Measurements from ENCODE around the gene SLC51A.
A peak's percentile ranks its signal among the peaks of the same experiment; 100 is the strongest.
"Not testable (repeated sequence)": the region's sequence is repeated elsewhere in the genome, so short reads cannot be mapped to it uniquely, and the experiment has no call there.

Gene SLC51A

DNA sequence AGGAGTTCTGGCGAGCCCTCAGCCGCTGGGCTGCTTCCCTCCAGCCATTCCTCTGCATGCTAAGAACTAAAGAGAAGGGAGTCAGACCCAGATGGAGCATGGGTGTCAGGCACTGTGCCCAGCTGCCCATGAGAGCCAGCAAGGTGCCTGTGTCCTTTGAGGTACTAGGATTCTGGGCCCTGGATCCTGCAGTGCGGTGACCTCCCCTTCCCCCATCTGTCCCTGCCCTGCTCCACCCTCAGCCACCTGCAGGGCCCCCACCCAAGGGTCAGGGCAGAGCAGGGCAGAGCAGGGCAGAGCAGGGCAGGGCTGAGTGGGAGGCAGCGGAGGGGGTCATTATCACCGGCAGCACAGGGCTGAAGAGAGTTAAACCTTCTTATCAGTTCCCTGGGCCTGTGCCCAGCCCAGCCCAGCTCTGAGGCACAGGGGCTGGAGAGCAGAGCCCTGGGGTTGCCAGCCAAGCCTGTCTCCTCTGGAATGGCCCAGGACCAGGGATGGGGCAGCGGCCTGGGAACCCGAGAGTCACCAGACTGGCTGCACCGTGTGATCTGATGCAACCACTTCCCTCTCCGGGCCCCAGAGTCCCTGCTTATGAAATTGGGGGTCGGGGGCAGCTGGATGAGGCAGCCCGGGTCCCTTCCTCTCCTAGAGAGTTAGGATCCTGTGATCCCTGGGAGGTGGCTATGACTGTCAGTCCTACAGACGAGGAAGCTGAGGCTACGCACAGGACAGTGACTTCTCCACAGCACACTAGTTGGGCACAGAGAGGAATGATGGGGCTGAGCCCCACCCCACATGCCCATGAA, 22.4 kb upstream of the SLC51A start:
- DNase-seq, result peak; percentile 30

DNA sequence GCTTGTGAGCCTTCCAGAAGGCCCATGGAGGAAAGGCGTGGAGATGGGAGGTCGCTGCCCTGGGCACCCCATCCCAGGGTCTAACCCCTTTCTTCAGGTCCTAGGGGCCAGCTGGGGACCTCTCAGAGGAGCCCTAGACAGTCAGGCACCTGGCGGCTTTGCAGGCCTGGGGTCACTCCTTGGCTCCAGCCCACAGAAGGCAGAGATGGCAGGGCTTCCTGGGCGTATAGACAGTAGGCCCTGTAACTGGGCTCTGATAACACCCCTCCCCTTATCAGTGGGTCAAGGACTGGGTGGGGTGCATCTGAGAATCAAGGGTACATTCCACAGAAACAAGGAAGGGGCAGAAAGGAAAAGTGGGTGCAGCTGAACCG, 21.8 kb upstream of the SLC51A start:
- no peak for DNase-seq

DNA sequence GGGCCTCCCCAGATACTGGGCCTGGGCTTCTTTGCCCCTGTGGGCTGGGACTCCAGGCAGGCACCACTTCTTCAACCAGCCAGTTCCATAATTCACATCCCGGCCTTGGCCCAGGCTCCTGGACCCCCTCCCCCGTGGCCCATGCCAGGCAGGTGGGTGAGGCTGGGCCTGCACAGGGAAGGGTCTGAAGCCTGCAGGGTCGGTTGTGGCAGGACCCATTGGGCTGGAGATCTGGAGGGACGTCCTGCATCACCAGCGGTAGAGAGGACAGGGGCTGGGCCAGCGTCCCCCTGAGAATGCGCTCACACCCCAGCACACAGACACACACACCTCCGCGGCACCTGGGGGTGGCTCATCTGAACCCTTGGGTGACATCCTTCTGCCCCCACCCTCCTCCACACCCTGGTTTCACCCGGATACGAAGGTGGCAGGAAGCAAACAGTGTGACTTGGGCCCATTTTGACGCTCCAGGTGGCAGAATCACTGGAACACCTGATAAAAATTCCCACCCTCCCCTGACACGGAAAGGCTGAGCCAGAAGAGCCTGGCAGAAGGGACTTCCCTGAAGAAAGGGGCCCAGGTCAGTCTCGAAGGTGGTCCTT, 20.6 kb upstream of the SLC51A start:
- no peak for DNase-seq

DNA sequence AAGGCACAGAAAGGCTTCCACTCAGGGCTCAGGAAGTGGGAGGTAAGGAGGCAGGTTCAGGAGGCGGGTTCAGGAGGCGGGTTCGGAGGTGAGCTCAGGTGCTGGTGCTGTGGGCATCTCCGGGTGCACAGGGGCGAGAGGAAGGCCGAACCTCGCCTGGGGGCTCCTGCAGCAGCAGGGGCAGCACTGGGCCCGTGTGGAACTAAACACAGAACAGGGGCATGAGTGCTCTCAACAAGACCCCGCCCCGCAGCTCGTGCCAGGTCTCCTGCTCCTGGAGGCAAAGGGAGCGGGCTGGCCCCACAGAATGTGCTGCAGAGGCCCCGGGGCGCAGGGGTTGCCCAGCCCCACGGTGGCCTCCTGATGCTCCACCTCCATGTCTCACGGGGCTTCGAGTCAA, 18.8 kb upstream of the SLC51A start:
- no peak for DNase-seq

DNA sequence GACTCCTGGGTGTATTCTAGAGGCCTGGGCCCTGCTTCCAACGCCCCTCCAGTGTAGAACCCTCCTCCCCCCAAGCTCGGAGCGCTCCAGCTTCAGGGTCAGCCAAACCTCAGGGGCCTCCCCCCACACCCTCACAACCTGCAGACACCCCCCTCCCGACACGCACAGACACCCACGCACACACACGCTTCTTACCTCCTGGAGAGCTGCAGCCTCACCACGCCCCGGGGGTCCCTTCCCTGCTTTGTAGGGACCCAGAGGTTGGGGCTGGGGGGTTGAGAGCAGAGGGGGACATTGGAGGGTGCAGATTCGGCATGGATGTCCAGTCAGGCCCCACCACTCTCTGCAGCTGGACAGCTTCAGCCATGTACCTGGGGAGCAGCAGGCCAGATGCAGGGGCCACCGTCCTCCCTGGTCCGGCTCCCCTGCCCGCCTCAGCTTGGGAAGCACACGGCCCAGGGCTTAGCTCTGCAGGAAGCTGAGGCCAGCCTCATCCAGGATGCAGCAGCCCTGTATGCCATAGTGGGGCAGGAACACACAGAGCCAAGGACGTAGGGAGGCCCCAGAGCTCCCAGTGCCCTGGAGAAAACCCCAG, 18.2 kb upstream of the SLC51A start:
- no peak for DNase-seq

DNA sequence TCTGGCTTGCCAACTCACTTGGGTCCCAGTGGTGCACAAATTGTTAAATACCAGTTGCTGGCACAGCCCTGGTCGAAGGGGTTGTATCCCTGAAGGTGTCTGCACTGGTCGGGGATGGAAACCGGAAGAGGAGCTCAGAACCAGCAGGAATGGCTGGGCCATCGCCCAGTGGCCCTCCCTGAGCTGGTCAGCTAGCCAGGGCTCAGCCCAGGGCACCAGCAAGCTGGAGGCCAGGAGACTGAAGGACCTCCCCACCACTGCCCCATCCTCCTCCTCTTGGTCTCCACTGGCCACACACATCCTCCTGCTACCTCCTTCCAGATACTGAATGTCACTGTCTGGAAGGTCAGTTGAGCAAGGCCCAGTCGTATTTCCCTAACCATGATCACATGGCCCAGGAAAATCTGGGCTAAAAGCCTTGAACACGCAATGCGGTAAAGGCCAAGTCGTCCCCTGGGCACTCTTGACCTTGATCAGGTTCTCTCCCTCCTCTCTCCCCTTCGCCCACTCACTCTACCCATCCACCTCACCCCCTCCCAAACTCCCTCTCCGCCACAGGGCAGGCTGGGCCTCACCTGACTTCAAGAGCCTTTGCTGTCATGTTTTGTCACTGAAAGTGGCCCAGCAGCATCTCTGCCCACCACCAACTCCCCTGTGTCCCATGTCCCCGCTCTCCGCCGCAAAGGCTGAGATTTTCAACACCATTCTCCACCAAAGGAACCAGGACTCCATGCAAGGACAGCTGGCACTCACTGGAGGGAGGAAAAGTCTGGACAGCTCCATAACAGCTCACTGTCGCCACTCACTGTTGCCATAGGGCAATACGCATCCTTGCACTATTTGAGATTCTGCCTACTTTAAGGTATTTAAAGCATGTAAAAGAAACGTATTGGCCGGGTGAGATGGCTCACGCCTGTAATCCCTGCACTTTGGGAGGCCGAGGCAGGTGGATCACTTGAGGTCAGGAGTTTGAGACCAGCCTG, 17.3 kb upstream of the SLC51A start:
- DNase-seq, result no peak

DNA sequence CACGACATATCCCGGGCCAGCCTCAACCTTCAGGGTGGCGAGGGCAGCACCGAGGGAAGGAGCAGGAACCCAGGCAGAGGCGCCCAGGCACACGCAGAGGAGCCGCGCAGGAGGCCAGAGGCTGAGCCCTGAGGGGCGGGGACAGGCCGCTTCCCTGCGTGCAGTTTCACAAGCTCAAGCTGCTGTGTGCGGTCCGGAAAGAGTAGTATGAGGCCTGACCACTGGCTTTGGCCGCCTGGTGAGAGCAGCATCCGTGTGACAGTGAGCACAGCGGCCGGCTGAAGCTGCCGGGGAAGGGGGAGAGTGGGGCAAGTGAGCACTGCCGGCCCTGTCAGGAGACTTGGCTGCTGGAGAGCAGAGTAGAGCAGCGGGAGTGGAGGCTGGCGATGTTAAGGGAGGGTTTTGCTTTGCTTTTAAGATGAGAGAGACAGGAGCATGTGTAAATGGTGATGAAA, 13.8 kb upstream of the SLC51A start:
- DNase-seq, result no peak

DNA sequence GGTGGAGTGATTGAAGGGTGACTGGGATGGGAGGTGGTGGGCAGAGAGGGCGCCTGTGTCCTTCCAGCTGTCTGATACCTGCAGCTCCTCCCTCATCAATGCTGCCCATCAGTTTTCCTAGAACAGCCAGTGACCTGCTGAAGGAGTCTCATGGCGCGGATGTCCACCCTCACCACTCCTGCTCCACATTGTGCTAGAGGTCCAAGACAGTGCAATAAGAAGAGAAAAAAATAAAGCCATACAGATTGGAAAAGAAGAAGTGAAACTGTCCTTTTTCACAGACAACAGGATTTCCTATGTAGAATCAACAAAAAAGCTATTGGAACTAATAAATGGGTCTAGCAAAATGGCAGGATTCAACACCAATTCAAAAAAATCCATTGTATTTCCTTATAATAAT, 12.5 kb upstream of the SLC51A start:
- no peak for DNase-seq

DNA sequence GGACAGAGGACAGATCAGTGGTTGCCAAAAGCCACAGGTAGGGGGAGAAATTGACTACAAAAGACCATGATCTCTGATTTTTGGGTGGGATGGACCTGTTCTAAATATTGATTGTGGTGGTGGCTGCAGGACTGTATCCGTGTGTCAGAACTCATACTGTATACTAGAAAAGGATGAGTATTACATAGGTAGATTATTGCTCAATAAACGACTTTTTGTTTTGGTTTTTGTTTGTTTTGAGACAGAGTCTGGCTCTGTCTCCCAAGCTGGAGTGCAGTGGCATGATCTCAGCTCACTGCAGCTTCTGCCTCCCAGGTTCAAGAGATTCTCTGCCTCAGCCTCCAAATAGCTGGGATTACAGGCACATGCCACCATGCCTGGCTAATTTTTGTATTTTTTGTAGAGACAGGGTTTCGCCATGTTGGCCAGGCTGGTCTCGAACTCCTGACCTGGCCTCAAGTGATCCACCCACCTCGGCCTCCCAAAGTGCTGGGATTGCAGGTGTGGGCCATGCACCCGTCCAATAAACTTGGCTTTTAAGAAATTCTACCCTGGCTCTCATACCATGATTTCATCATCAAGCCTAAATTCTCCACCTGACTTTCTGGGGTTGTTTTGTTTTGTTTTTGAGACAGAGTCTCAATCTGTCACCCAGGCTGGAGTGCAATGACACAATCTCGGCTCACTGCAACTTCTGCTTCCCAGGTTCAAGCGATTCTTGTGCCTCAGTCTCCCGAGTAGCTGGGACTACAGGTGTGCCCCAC, 10.7 kb upstream of the SLC51A start:
- DNase-seq, result not testable (repeated sequence)

DNA sequence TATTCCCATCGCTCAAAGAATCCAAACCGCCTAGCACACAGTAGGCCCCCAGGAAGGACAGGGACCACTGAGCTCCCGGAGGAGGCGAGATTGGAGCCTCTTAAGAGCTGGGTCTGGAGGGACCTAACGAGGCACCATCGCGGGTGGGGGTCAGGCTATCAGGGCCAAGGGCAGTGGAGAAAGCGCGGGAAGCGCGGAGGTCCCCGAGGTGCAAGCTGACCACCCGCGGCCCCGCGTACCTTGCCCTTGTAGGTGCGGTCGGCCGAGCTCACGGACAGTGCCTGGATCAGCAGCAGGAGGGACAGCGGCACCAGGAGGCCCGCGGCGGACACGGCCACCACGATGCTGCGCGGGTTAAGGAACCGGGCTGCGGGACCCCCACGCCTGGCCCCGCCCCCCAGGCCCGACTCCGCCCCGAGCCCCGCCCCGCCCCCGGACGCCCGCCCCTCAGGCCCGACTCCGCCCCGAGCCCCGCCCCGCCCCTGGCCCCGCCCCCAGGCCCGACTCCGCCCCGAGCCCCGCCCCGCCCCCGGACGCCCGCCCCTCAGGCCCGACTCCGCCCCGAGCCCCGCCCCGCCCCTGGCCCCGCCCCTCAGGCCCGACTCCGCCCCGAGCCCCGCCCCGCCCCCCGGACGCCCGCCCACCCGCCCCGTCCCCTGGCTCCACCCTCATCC, 9.0 kb upstream of the SLC51A start:
- DNase-seq, result no peak

DNA sequence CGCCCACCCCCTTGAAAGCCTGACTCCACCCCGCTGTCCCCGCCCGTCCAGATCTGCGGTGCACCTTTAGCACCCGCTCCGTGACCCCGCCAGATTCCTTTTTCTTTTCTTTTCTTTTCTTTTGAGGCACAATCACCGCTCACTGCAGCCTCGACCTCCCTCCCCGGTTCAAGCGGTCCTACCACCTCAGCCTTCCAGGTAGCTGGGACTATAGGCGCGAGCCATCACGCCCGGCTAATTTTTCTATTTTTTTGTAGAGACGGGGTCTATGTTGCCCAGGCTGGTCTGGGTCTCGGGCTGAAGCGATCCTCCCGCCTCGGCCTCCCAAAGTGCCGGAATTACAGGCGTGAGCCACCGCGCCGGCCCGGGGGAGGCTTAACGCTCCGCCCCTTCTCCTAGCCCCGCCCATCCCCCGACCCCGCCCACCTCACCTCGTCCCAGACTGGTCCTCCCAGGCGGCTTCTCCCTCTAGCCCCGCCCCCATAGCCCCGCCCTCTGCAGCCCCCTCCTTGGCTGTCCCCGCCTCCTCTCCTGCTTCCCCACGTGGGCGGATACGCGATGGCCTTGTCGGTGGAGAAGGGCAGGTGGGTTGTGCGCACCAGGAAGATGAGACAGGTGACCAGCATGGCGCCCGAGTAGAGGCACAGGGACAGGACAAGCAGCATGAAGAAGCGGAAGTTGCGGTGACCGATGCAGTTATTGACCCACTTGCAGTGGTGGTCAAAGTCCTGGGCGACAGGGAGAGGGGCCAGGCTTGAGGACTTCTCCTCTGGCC, 8.3 kb upstream of the SLC51A start:
- no peak for DNase-seq

DNA sequence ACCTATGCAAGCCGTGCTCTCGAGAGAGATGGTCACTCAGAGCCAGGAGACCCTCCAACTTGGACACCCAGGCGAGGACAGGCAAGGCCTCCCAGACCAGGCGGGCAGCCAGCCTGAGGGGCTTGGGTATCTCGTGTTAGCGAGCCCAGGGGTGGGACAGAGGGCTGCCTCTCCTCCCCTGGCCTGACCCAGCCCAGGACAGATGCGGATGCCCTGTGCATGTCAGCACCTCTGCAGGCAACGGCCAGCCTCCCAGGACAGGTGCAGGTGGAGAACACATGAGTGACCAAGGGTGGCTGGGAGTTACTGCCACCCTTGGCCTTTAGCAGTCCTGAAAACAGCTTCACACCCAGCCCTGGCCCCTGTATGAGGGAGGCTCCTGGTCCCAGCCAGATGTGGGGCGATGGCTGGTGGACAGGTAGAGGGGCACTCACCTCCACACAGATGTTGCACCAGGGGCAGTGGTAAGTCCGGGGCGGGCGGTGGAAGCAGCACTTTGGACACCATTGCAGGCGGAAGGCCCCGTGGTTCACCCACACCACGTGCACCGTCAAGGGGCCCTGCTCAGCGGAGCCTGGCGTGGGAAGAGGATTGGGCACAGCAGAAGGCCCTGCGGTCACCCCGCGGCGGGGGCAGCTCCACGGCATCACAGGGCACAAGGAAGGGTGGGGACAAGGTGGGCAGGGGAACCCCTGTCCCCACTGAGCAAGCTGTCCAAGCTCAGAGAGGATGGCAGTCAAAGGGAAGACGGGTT, 7.2 kb upstream of the SLC51A start:
- DNase-seq, result no peak

DNA sequence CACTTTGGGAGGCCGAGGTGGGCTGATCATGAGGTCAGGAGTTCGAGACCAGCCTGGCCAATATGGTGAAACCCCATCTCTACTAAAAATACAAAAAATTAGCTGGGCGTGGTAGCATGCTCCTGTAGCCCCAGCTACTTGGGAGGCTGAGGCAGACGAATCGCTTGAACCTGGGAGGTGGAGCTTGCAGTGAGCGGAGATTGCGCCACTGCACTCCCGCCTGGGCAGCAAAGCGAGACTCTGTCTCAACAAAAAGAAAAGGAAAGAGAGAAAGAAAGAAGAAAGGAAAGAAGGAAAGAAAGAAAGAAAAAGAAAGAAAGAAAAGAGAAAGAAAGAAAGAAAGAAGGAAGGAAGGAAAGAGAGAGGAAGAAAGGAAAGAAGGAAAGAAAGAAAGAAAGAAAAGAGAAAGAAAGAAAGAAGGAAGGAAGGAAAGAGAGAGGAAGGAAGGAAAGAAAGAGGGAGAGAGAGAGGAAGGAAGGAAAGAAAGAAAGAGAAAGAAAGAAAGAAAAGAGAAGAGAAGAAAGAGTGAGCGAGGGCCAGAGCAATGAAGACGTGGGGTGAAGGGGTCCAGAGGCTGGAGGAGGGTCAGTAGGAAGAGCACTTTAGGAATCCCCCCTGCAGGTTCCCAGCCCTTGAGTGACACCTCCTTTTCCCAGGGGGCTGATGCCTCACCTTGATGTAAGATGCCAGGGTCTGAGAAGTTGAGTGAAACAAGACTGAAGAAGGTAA, 6.2 kb upstream of the SLC51A start:
- not testable (repeated sequence) for DNase-seq

DNA sequence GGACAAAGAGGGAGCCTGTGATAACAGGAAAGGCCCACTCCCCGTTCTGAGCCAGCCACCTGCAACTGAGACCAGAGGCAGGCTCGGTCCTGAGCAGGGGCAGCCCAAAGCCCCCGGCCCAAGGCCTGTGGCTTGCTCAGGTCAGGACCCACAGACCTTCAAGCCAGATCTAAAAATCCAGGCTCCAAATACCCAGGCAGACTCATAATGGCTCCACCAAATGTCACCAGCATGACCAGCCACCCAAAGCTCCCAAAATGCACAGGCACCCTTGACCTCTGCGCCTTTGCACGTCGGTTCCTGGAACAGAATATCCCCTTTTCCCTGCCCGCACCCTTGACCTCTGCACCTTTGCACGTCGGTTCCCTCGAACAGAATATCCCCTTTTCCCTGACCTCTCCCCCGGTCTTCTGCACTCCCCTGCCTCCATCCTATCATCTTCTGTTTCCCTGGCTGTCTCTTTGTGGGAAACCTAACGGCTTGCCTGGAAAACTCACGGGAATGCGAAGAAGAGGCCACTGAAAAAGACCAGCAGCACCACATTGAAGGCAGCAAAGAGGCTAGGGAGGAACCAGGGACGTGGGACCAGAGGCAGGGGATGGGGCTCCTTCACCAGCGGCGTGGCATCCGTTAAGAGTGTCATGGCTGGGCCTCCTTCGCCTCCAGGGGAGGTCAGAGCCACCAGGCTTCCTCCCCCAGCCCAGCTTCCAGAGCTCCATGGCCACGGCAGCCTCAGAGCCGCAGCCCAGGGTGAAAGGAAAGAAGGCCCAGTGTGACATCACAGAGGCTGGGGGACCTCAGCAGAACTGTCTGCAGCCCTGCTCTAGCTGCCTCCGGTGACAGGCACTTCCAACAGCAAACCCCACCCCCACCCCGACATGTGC, 5.4 kb upstream of the SLC51A start, which contains the start of gene ZDHHC19:
Gene ZDHHC19 (minus strand): TSS at position 728 of the 884 bp plus-strand sequence. CDS start 85 bp downstream, at position 643.
- no peak for DNase-seq

DNA sequence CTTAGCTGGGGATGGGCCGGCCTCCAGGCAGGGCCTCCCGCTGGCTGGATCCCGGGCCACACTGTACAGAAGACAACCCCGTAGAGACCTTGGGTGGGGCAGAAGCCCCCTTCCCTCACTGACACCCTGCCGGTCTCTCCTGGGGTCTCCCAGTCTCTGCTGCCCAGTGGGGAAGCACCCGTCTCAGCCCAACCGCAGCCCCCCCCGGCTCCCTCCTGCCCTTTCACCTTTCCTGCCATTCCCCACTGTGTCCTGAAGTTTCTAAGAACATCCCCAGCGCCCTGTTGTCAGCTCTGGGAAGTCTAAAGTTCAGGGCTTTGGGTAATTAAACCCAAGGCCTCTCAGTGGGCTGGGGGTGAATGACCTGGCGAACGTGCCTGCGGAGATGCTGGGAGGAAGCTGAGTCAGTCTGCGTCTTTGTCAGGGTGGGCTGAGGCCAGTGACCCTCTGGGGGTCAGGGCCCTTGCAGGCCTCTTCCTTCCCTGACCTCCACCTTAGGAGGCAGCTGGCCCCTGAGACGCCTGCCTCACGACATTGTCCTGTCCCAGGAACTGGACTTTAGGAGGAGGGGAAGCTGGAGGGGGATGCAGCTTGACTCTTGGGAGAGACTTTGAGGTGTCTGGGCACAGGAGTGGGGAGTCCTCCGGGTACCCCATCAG, 1.4 kb upstream of the SLC51A start:
- DNase-seq, result no peak

DNA sequence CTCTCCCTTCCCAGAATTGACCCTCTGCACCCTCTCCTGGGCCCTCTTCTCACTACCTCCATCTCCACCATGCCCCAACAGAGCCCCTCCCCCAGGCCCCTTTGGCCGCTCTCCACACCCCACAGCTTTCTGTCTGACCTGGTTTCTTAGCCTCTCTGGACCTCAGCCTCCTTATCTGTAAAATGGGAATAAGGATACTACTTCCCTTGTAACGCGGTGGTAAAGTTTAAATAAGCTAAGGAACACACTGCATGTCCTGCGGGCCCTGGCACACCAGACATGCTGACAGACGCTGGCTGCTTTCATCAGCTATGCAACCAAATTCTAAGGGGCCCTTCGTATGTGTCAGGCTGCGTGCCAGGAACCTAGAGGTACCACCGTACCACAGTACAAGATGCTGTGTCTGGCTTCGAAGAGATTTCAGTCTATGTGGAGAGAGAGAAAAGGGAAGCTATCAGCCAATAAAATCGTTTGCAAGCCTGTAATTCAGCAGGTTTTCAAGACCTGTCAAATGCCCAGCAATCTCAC, 777 bp upstream of the SLC51A start:
- DNase-seq, result no peak

DNA sequence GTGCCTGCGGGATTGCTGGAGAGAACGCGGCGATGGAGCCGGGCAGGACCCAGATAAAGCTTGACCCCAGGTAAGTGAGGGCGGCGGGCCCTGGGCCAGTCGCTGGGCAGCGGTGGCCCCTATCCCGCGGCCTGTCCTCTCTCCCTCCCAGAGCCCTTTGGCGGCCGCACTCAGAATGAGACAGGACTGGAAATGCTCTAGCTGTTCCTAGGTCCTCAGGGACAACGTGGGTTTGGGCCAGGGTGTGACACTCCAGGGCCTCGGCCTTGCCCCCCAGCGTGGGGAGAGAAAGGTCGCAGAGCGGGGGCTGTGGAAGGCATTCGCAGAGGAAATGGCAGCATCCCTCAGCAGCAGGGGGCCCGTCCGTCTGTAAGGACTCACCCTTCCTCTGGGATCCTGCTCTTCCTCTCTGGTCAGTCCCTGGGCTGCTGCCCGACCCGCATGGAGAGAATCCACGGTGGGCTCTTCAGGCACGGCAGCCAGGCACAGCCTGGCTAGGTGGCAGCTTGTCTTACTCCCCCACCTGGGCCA, 412 bp downstream of the SLC51A start:
- no peak for DNase-seq
